ENCODE measurements around the gene EPB41L4A. TPM values are rescaled to one million over a fixed set of nuclear protein-coding genes. Genes with fewer than 3 reads are reported as not detected.
"Not testable (repeated sequence)": the region's sequence is repeated elsewhere in the genome, so short reads cannot be mapped to it uniquely, and the experiment has no call there.

EPB41L4A gene
- total RNA-seq, 4 donors from 2014 or later: 10.1 to 32.9 (median 11.6) TPM

DNA sequence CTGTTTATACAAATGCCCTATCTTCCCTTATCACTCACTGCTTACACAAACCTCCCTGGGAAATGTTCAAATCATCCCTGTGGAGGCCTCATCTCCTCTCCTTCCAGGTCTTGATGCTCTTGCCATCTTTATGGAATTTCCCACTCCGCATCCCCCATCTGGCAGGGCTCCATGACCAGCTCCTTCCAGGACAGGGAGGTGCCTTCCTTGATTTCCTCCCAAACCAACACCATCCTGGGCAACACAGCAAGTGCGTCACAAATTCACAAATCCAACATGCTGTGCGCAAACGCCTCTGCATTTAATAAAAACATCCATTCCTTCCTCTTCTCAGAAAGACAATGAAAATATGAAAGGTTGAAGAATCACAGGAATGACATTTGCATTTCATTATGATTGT, 51.7 kb downstream of the EPB41L4A start:
- TF ChIP-seq POLR2AphosphoS5 (IDR thresholded peaks at IDR 0.05): no peak
- Histone ChIP-seq H3K27me3 (no peaks in the 10 kb centered on the region), H3K4me1 (no peaks in the 10 kb centered on the region), H3K9me3 (no peaks in the 10 kb centered on the region), H3K27ac (no peak overlapping the region), H3K36me3 (no peaks in the 10 kb centered on the region), H3K4me3 (no peak overlapping the region)
- in situ Hi-C loops (cut with MboI; ENCODE audit: low pct_ligation_motif_present in 1 of 4, low pct_unique_long_range_greater_than_20kb in 1 of 4, low sequenced_read_pairs in 3 of 4) (no loop called here), intact Hi-C loops (cut with DNase I; ENCODE audit: low total_unique reads) (no loop called here)
- no peak for DNase-seq
- 80 to 84% methylated on average over 2 to 4 of the region's 4 CpGs for WGBS, 2 donors (ENCODE audit: low coverage in 1 of 2)

DNA sequence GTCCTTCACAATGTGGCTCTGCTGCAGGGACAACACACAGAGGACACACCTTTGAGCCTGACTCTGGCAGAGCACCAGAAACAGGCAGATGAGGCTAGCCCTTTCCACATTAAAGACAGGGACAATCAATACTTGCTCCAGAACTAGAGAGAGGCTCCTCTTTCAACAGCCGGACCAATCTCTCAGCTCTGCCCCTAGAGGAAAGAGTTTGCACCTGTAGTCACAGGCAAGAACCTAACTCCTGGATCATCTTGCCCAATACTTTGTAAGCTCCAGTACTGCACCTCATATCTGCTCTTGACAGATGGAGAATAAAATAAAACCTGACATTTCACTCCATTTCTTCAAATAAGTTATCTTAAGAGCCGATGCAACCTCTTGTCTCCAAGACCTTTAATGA, 52.1 kb downstream of the EPB41L4A start:
- Histone ChIP-seq H3K27me3 (no peaks in the 10 kb centered on the region), H3K4me1 (no peaks in the 10 kb centered on the region), H3K9me3 (no peaks in the 10 kb centered on the region), H3K27ac (no peak overlapping the region), H3K4me3 (no peak overlapping the region), H3K36me3 (no peaks in the 10 kb centered on the region)
- in situ Hi-C loops (cut with MboI; ENCODE audit: low pct_ligation_motif_present in 1 of 4, low pct_unique_long_range_greater_than_20kb in 1 of 4, low sequenced_read_pairs in 3 of 4) (no loop called here), intact Hi-C loops (cut with DNase I; ENCODE audit: low total_unique reads) (no loop called here)
- no peak for DNase-seq
- TF ChIP-seq EP300 (IDR thresholded peaks at IDR 0.05; ENCODE audit: low read depth): no peak
- TF ChIP-seq, protein P1, sequence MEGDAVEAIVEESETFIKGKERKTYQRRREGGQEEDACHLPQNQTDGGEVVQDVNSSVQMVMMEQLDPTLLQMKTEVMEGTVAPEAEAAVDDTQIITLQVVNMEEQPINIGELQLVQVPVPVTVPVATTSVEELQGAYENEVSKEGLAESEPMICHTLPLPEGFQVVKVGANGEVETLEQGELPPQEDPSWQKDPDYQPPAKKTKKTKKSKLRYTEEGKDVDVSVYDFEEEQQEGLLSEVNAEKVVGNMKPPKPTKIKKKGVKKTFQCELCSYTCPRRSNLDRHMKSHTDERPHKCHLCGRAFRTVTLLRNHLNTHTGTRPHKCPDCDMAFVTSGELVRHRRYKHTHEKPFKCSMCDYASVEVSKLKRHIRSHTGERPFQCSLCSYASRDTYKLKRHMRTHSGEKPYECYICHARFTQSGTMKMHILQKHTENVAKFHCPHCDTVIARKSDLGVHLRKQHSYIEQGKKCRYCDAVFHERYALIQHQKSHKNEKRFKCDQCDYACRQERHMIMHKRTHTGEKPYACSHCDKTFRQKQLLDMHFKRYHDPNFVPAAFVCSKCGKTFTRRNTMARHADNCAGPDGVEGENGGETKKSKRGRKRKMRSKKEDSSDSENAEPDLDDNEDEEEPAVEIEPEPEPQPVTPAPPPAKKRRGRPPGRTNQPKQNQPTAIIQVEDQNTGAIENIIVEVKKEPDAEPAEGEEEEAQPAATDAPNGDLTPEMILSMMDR (IDR thresholded peaks at IDR 0.05): no peak
- no peak for TF ChIP-seq POLR2A (IDR thresholded peaks at IDR 0.05)
- no peak for TF ChIP-seq POLR2AphosphoS5 (IDR thresholded peaks at IDR 0.05)
- WGBS, 2 donors (ENCODE audit: low coverage in 1 of 2): 58 to 80% methylated on average over 1 to 2 of the region's 2 CpGs

DNA sequence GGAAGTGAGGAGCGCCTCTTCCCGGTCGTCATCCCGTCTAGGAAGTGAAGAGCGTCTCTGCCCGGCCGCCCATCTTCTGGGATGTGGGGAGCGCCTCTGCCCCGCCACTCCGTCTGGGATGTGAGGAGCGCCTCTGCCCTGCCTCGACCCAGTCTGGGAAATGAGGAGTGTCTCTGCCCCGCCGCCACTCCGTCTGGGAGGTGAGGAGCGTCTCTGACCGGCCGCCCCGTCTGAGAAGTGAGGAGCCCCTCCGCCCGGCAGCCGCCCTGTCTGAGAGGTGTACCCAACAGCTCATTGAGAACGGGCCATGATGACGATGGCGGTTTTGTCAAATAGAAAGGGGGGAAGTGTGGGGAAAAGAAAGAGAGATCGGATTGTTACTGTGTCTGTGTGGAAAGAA, 58.3 kb downstream of the EPB41L4A start:
- WGBS, 2 donors (ENCODE audit: low coverage in 1 of 2): 81 to 88% methylated on average over 13 to 25 of the region's 26 CpGs
- H3K4me1 ChIP-seq; H3K4me3 ChIP-seq; H3K27me3 ChIP-seq; DNase-seq; intact Hi-C loops (cut with DNase I; ENCODE audit: low total_unique reads); H3K9me3 ChIP-seq; H3K36me3 ChIP-seq; in situ Hi-C loops (cut with MboI; ENCODE audit: low pct_ligation_motif_present in 1 of 4, low pct_unique_long_range_greater_than_20kb in 1 of 4, low sequenced_read_pairs in 3 of 4); H3K27ac ChIP-seq: not testable (repeated sequence)

DNA sequence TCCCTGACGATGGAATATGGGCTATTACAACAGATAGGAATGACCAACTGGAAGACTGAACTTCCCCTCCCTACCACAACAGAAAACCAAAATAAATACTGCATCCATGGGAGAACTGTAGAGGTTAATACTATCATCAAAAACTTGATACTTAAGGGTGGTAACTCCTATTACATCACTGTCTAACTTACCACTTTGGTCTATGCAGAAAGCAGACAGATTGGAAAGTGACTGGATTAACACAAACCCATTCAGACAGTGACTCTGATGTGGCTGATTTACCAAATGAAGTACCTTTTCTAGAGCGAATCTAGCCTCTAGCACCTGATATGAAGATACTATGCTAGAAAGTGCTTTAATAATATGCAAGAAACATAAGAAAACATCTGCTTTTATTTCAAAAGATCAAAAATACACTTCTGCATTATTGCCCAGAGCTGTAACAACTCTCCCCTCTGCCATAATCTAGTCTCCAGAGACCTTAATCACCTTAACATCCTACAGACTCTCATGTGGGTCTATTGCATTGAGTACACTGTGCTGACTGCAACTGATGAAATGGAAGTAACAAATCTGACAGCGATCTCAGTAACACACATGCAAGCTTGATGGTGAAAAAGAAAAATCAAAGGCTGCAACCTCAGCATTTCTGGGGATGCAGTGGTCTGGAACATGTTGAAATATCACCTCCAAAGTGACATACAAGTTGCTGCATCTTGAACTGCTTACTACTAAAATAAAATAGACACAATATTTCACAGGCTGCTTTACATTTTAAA, 62.7 kb downstream of the EPB41L4A start:
- no peaks in the 10 kb centered on the region for H3K9me3 ChIP-seq
- H3K27ac ChIP-seq: no peak overlapping the region
- no peaks in the 10 kb centered on the region for H3K27me3 ChIP-seq
- TF ChIP-seq, protein P1 (IDR thresholded peaks at IDR 0.05): no peak
- TF ChIP-seq POLR2AphosphoS5 (IDR thresholded peaks at IDR 0.05): no peak
- H3K4me3 ChIP-seq: no peak overlapping the region
- 89 to 94% methylated on average over 3 of the region's 3 CpGs for WGBS, 2 donors (ENCODE audit: low coverage in 1 of 2)
- intact Hi-C loops (cut with DNase I; ENCODE audit: low total_unique reads) (no loop called here), in situ Hi-C loops (cut with MboI; ENCODE audit: low pct_ligation_motif_present in 1 of 4, low pct_unique_long_range_greater_than_20kb in 1 of 4, low sequenced_read_pairs in 3 of 4) (no loop called here)
- H3K4me1 ChIP-seq: no peaks in the 10 kb centered on the region
- H3K36me3 ChIP-seq: no peaks in the 10 kb centered on the region
- no peak for DNase-seq

DNA sequence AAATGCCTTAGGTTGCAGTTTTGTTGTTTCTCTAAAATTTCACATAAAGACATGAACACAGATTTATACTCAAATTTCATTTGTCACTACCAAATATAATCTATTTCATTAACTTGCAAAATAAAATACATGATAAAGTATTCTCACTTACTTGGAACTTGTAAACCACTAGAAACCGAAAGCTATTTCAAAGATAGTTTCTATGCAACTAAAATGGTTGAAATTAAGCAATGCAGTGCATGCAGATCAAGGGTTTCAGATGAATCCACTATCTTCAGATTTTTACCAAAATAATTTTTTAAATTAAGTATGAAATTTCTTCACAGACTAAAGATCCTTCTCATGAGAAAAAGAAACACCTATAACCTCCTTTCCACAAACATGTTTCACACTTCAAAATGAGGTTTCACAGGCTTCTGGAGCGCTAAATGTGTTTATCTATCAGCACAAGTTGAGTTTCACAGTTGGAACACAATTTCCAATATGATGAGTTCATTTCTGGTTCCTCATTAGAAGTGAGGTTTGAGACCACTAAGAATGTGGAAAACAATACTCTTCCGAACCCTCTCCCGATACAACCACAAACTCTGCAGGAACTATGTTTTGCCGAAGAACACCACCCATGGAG, 63.9 kb downstream of the EPB41L4A start:
- WGBS, 2 donors (ENCODE audit: low coverage in 1 of 2): 87 to 90% methylated on average over 5 of the region's 5 CpGs
- H3K27me3 ChIP-seq: no peaks in the 10 kb centered on the region
- in situ Hi-C loops (cut with MboI; ENCODE audit: low pct_ligation_motif_present in 1 of 4, low pct_unique_long_range_greater_than_20kb in 1 of 4, low sequenced_read_pairs in 3 of 4) (no loop called here), intact Hi-C loops (cut with DNase I; ENCODE audit: low total_unique reads) (no loop called here)
- H3K9me3 ChIP-seq: no peaks in the 10 kb centered on the region
- H3K27ac ChIP-seq: no peak overlapping the region
- DNase-seq: no peak
- H3K36me3 ChIP-seq: no peaks in the 10 kb centered on the region
- no peaks in the 10 kb centered on the region for H3K4me1 ChIP-seq
- no peak overlapping the region for H3K4me3 ChIP-seq
- TF ChIP-seq EP300 (IDR thresholded peaks at IDR 0.05; ENCODE audit: low read depth) (no peak), POLR2AphosphoS5 (IDR thresholded peaks at IDR 0.05) (no peak), POLR2A (IDR thresholded peaks at IDR 0.05) (no peak)
- TF ChIP-seq, protein P1 (IDR thresholded peaks at IDR 0.05): no peak

Data from transverse colon (tissue), 4 donors.